ENCODE data around the gene IL17C. TPM values are rescaled to one million over a fixed set of nuclear protein-coding genes. Genes with fewer than 3 reads are reported as not detected.

Gene IL17C
- total RNA-seq, 4 donors from 2014 or later, result not detected

GRCh38 chr16:88623858-88624257, 14.5 kb upstream of the IL17C start:
- no peak for TF ChIP-seq CTCF (IDR thresholded peaks at IDR 0.05; ENCODE audit: low read depth)

DNA sequence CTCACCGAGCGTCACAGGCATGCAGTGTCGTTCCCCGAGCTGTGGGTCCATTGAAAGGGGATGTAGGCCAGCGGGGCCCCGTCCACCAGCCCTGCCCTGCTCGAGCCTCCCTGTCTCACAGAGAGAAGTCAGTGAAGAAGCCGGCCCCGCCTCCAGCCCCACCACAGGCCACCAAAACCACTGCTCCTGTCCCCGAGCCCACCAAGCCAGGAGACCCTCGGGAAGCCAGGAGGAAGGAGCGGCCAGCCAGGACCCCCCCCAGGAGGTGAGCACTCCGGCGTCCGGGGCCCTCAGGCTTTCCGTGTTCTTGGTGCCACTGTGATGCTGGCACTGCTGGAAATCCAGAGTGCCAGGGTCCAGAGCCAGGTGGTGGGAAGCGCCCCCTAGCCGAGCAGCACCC, 13.9 kb upstream of the IL17C start:
- TF ChIP-seq CTCF (IDR thresholded peaks at IDR 0.05; ENCODE audit: low read depth), result no peak

DNA sequence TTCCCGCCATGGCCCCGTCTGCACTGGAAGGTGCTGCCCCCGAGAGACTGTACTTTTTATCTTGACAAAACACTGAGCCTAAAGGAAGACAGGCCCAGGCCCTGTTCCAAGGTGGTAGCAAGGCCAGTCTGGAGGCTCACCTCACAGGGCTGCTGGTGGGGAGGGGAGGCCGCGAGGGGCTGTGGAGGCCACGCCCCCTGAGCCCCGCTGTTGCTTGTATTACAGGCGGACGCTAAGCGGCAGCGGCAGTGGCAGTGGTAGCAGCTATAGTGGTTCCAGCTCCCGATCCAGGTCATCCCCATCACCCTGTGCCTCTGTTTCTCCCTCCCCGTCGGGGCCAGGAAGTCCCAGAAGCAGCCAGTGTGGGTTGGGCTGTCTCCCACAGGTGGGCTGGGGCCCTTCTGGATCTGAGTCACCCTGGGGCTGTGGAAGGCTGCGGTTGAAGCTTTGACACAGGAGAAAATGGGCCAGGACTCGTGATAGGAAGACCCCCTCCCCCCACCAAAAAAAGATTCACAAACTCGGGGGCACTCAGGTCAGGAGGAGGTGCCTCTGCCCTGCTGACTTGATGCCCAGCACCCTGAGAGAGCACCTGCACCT, 13.3 kb upstream of the IL17C start:
- no peak for TF ChIP-seq CTCF (IDR thresholded peaks at IDR 0.05; ENCODE audit: low read depth)

DNA sequence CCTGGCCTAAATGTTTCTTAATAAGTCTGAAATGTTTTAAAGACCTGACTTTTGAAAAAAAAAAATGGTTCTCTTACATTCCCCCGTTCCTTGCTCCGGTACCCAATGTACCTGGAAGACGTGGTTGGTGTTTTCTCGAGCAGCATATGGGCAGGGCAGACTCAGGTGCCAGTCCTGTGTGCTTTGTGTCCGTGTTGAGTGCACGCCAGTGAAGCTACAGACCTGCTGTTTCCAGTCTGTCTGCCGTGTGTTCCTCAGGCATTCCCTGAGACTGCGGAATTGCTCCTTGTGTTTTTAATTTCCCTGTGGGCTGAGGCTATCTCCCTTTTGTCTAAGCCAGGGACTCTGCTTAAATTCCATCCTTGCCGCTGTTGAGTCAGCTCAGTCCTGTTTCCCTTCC, 11.7 kb upstream of the IL17C start:
- TF ChIP-seq CTCF (IDR thresholded peaks at IDR 0.05; ENCODE audit: low read depth), result no peak

GRCh38 chr16:88627531-88628411, 10.6 kb upstream of the IL17C start:
- TF ChIP-seq CTCF (IDR thresholded peaks at IDR 0.05; ENCODE audit: low read depth), result no peak

- TF ChIP-seq CTCF (IDR thresholded peaks at IDR 0.05; ENCODE audit: low read depth), result no peak
These were observed 9.8 kb upstream of the IL17C start for GRCh38 chr16:88628512-88628974.

GRCh38 chr16:88629835-88630234, 8.5 kb upstream of the IL17C start:
- no peak for TF ChIP-seq CTCF (IDR thresholded peaks at IDR 0.05; ENCODE audit: low read depth)
